ENCODE measurements around the gene VPS13D. TPM values are rescaled to one million over a fixed set of nuclear protein-coding genes. Genes with fewer than 3 reads are reported as not detected.

The VPS13D gene
- total RNA-seq, 6 experiments from 2014 or later: 18.8 to 29.5 (median 21.5) TPM

GRCh38 chr1:12249748-12250147 is 19.9 kb downstream of the VPS13D start:
- H3K27me3 Mint-ChIP-seq (ENCODE audit: insufficient read depth): peaks cover 4% of the 10 kb centered on the region; the same call in 1 of the 2 replicates
- H3K36me3 Mint-ChIP-seq (ENCODE audit: low read depth): peaks cover 33% of the 10 kb centered on the region
- no peak for TF ChIP-seq CTCF (IDR thresholded peaks at IDR 0.05)
- peaks cover 26% of the 10 kb centered on the region for H3K4me1 Mint-ChIP-seq (ENCODE audit: low read depth)
- no peaks in the 10 kb centered on the region for H3K9me3 Mint-ChIP-seq
- H3K4me3 Mint-ChIP-seq: no peak overlapping the region
- DNase-seq: no peak
- H3K27ac Mint-ChIP-seq: no peak overlapping the region

GRCh38 chr1:12251442-12251841 is 21.6 kb downstream of the VPS13D start:
- peaks cover 33% of the 10 kb centered on the region for H3K36me3 Mint-ChIP-seq (ENCODE audit: low read depth)
- H3K9me3 Mint-ChIP-seq: no peaks in the 10 kb centered on the region
- no peak overlapping the region for H3K27ac Mint-ChIP-seq
- H3K27me3 Mint-ChIP-seq (ENCODE audit: insufficient read depth): no peaks in the 10 kb centered on the region
- peaks cover 21% of the 10 kb centered on the region for H3K4me1 Mint-ChIP-seq (ENCODE audit: low read depth)
- H3K4me3 Mint-ChIP-seq: no peak overlapping the region
- TF ChIP-seq CTCF (IDR thresholded peaks at IDR 0.05): no peak
- no peak for DNase-seq

GRCh38 chr1:12255913-12256312 is 26.1 kb downstream of the VPS13D start:
- no peak overlapping the region for H3K4me3 Mint-ChIP-seq
- TF ChIP-seq CTCF (IDR thresholded peaks at IDR 0.05): no peak
- no peak for DNase-seq
- H3K27me3 Mint-ChIP-seq (ENCODE audit: insufficient read depth): no peaks in the 10 kb centered on the region
- H3K27ac Mint-ChIP-seq: no peak overlapping the region
- no peaks in the 10 kb centered on the region for H3K9me3 Mint-ChIP-seq
- peaks cover 32% of the 10 kb centered on the region for H3K36me3 Mint-ChIP-seq (ENCODE audit: low read depth)
- peaks cover 7% of the 10 kb centered on the region for H3K4me1 Mint-ChIP-seq (ENCODE audit: low read depth)

- Mint-ChIP-seq H3K36me3 (ENCODE audit: low read depth) (peaks cover 35% of the 10 kb centered on the region), H3K27me3 (ENCODE audit: insufficient read depth) (no peaks in the 10 kb centered on the region), H3K4me1 (ENCODE audit: low read depth) (no peaks in the 10 kb centered on the region), H3K4me3 (no peak overlapping the region), H3K9me3 (no peaks in the 10 kb centered on the region), H3K27ac (no peak overlapping the region)
- TF ChIP-seq CTCF (IDR thresholded peaks at IDR 0.05): no peak
- no peak for DNase-seq
Observed at GRCh38 chr1:12258272-12258671, 28.4 kb downstream of the VPS13D start.

GRCh38 chr1:12269351-12269750 is 39.5 kb downstream of the VPS13D start:
- Mint-ChIP-seq H3K4me1 (ENCODE audit: low read depth) (no peaks in the 10 kb centered on the region), H3K27me3 (ENCODE audit: insufficient read depth) (no peaks in the 10 kb centered on the region), H3K27ac (no peak overlapping the region), H3K9me3 (no peaks in the 10 kb centered on the region), H3K4me3 (no peak overlapping the region), H3K36me3 (ENCODE audit: low read depth) (peaks cover 20% of the 10 kb centered on the region)
- TF ChIP-seq CTCF (IDR thresholded peaks at IDR 0.05): no peak
- no peak for DNase-seq

GRCh38 chr1:12271033-12271432 is 41.2 kb downstream of the VPS13D start:
- no peaks in the 10 kb centered on the region for H3K9me3 Mint-ChIP-seq
- H3K4me1 Mint-ChIP-seq (ENCODE audit: low read depth): no peaks in the 10 kb centered on the region
- DNase-seq: no peak
- H3K27me3 Mint-ChIP-seq (ENCODE audit: insufficient read depth): peaks cover 1% of the 10 kb centered on the region; the same call in 1 of the 2 replicates
- TF ChIP-seq CTCF (IDR thresholded peaks at IDR 0.05): no peak
- H3K4me3 Mint-ChIP-seq: no peak overlapping the region
- H3K27ac Mint-ChIP-seq: no peak overlapping the region; the same call in 1 of the 2 replicates
- H3K36me3 Mint-ChIP-seq (ENCODE audit: low read depth): peaks cover 16% of the 10 kb centered on the region; the same call in 1 of the 2 replicates
